ENCODE results near the gene CA5A. TPM values are rescaled to one million over a fixed set of nuclear protein-coding genes. Genes with fewer than 3 reads are reported as not detected.
A peak's percentile ranks its signal among the peaks of the same experiment; 100 is the strongest.

The CA5A gene
- total and polyA plus RNA-seq, 2 of the 13 experiments (the other 11 are each of a cell fraction or from before 2014, with no cell fraction given), result 66.8 to 106 TPM

DNA sequence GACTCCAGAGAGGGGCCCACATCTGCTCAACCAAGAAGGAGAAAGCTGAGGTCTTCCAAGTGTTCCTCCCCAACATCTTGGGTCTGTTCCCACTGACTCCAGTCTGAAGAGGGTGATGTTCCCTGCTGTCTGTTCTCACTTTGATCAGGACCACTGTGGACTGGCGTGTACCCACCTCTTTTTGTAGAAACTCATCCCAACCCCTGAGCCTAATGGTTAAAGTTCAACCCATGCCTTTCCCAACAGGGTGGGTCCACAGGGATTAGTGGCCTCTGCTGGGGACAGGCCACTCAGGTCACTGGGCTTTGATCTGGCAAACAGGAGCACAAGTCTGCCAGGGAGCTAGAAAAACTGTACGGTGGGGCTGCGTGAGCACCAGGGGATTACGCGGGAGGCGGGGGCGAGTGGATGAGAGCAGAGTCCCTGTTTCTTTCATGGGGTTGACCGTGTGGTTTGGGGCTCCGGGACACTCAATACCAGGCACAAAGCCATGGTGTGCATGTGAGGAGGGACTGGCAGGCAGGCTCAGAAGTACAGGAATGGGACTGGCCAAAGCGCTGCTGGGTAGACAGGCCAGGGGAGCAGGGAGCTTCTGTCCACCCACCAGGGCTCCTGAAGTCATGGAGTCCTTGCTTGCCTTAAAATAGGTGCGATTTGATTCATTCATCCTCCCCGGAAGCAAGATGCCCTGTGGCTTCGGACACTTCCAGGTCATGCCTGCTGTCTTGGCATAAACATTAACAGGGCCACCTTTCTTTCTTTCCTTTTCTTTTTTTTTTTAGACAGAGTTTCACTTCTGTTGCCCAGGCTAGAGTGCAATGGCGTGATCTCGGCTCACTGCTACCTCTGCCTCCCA lies at the start of gene CA5A (continued):
- TF ChIP-seq FOXJ3 (CRISPR knock-in tag; IDR thresholded peaks at IDR 0.05; ENCODE audit: borderline replicate concordance) (peak; percentile 25; the same call in 1 of the 2 replicates), HES4 (CRISPR knock-in tag; IDR thresholded peaks at IDR 0.05; ENCODE audit: borderline replicate concordance) (no peak), ZNF136 (CRISPR knock-in tag; IDR thresholded peaks at IDR 0.05; ENCODE audit: low read depth) (no peak; the same call in 1 of the 2 replicates), MYC (CRISPR knock-in tag; IDR thresholded peaks at IDR 0.05; ENCODE audit: borderline replicate concordance) (peak; percentile 77; the same call in 1 of the 2 replicates), ZSCAN20 (CRISPR knock-in tag; IDR thresholded peaks at IDR 0.05; ENCODE audit: borderline replicate concordance) (no peak), EP300 (IDR thresholded peaks at IDR 0.05; ENCODE audit: low read depth in 2 of 2, low read length in 2 of 2) (peak in 1 of 2 experiments; percentile 87; a peak in 3 of 4 replicates), EP300 (CRISPR knock-in tag; IDR thresholded peaks at IDR 0.05; ENCODE audit: borderline replicate concordance) (peak; percentile 76), KLF11 (CRISPR knock-in tag; IDR thresholded peaks at IDR 0.05) (peak; percentile 89), GMEB1 (CRISPR knock-in tag; IDR thresholded peaks at IDR 0.05; ENCODE audit: borderline replicate concordance) (peak; percentile 81), MXD4 (CRISPR knock-in tag; IDR thresholded peaks at IDR 0.05) (peak; percentile 93), ZNF138 (CRISPR knock-in tag; IDR thresholded peaks at IDR 0.05; ENCODE audit: low read depth) (0 out of 2 replicates have a peak, but pooled peaks have one; percentile 60), ZNF878 (CRISPR knock-in tag; IDR thresholded peaks at IDR 0.05) (peak; percentile 94; the same call in 1 of the 2 replicates), KLF12 (CRISPR knock-in tag; IDR thresholded peaks at IDR 0.05; ENCODE audit: borderline replicate concordance) (peak; percentile 96; the same call in 1 of the 2 replicates), SPEN (CRISPR knock-in tag; IDR thresholded peaks at IDR 0.05; ENCODE audit: low read depth) (peak; percentile 81; the same call in 1 of the 2 replicates), HNRNPLL (IDR thresholded peaks at IDR 0.05; ENCODE audit: low read depth, low read length, poor library complexity, severe bottlenecking) (peak; percentile 62), MZF1 (CRISPR knock-in tag; IDR thresholded peaks at IDR 0.05; ENCODE audit: borderline replicate concordance) (peak; percentile 75; the same call in 1 of the 2 replicates), BRD4 (CRISPR knock-in tag; IDR thresholded peaks at IDR 0.05) (peak; percentile 72; the same call in 1 of the 2 replicates), HDAC2 (CRISPR knock-in tag; IDR thresholded peaks at IDR 0.05) (peak; percentile 99), ZNF550 (CRISPR knock-in tag; IDR thresholded peaks at IDR 0.05; ENCODE audit: borderline replicate concordance) (no peak), TEF (CRISPR knock-in tag; IDR thresholded peaks at IDR 0.05) (no peak), GRHL1 (CRISPR knock-in tag; conservative IDR thresholded peaks at IDR 0.05) (no peak)
- TF ChIP-seq, protein P1, sequence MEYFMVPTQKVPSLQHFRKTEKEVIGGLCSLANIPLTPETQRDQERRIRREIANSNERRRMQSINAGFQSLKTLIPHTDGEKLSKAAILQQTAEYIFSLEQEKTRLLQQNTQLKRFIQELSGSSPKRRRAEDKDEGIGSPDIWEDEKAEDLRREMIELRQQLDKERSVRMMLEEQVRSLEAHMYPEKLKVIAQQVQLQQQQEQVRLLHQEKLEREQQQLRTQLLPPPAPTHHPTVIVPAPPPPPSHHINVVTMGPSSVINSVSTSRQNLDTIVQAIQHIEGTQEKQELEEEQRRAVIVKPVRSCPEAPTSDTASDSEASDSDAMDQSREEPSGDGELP (IDR thresholded peaks at IDR 0.05; ENCODE audit: borderline replicate concordance, low read depth), result peak; percentile 70; the same call in 1 of the 2 replicates
- TF ChIP-seq, protein P2, sequence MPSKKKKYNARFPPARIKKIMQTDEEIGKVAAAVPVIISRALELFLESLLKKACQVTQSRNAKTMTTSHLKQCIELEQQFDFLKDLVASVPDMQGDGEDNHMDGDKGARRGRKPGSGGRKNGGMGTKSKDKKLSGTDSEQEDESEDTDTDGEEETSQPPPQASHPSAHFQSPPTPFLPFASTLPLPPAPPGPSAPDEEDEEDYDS (CRISPR knock-in tag; IDR thresholded peaks at IDR 0.05), result peak; percentile 99
